ENCODE data around the gene PROC.

- TF ChIP-seq EZH2 (IDR thresholded peaks at IDR 0.05; ENCODE audit: insufficient read depth, low read length) = no peak
- TF ChIP-seq, protein P1, sequence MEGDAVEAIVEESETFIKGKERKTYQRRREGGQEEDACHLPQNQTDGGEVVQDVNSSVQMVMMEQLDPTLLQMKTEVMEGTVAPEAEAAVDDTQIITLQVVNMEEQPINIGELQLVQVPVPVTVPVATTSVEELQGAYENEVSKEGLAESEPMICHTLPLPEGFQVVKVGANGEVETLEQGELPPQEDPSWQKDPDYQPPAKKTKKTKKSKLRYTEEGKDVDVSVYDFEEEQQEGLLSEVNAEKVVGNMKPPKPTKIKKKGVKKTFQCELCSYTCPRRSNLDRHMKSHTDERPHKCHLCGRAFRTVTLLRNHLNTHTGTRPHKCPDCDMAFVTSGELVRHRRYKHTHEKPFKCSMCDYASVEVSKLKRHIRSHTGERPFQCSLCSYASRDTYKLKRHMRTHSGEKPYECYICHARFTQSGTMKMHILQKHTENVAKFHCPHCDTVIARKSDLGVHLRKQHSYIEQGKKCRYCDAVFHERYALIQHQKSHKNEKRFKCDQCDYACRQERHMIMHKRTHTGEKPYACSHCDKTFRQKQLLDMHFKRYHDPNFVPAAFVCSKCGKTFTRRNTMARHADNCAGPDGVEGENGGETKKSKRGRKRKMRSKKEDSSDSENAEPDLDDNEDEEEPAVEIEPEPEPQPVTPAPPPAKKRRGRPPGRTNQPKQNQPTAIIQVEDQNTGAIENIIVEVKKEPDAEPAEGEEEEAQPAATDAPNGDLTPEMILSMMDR (IDR thresholded peaks at IDR 0.05; ENCODE audit: insufficient read depth, low read depth, low read length) = no peak
Observed at GRCh38 chr2:127408004-127408806, 10.0 kb upstream of the PROC start.

Data from astrocyte (in vitro differentiated cells and primary cell).